GM12864 (cell line): ENCODE measurements around the gene ELP1.
"Not testable (repeated sequence)": the region's sequence is repeated elsewhere in the genome, so short reads cannot be mapped to it uniquely, and the experiment has no call there.

Experiments
- DNase-seq: peaks from one replicate; pipeline ENCODE4 v3.0.0-alpha.2; 2011; ENCODE audit warnings: low read depth
- H3K4me3 ChIP-seq: 2 replicates; pipeline ENCODE4 v1.5.1; 2011; ENCODE audit warnings: mild to moderate bottlenecking, low read depth, low read length, control low read depth
- TF ChIP-seq, protein P1 (sequence below): IDR thresholded peaks from 2 replicates; pipeline ENCODE4 v1.5.1; 2011; ENCODE audit warnings: low read depth, mild to moderate bottlenecking, moderate library complexity, low read length, control low read depth, inconsistent platforms; ENCODE audit errors: missing control alignments

Gene ELP1

DNA sequence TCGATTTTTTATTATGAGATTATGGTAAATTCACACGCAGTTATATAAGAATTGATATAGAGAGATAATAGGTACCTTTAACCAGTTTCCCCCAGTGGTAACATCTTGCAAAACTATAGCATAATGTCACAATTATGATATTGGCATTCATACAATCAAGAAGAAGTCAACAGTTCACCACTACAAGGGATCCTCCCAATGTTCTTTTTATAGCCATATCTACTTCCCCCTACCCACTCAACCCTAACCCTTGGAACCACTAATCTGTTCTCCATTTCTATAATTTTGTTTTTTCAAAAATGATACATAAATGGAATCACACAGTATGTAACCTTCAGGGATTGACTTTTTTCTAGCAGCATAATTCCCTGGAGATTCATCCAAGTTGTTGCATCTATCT lies 88.0 kb downstream of the ELP1 start:
- TF ChIP-seq, protein P1, sequence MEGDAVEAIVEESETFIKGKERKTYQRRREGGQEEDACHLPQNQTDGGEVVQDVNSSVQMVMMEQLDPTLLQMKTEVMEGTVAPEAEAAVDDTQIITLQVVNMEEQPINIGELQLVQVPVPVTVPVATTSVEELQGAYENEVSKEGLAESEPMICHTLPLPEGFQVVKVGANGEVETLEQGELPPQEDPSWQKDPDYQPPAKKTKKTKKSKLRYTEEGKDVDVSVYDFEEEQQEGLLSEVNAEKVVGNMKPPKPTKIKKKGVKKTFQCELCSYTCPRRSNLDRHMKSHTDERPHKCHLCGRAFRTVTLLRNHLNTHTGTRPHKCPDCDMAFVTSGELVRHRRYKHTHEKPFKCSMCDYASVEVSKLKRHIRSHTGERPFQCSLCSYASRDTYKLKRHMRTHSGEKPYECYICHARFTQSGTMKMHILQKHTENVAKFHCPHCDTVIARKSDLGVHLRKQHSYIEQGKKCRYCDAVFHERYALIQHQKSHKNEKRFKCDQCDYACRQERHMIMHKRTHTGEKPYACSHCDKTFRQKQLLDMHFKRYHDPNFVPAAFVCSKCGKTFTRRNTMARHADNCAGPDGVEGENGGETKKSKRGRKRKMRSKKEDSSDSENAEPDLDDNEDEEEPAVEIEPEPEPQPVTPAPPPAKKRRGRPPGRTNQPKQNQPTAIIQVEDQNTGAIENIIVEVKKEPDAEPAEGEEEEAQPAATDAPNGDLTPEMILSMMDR, result no peak
- no peak overlapping the region for H3K4me3 ChIP-seq
- no peak for DNase-seq

DNA sequence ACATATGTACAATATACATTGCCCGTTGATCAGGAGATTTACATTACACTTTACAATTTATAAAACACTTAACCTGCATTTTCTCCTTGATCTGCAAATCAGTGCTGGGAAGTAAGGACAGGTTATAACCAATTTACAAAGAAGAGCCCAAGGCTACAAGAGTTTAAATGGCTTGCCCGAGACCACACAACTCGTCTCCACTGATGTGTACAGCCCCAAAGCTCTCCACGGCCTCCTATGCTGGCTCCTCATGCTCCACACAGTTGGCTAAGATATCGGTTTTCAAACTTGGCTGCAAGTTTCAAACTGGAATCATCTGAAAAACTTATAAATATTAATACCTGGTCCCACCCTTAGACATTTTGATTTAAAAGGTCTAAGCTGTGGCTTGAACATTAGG lies 88.4 kb downstream of the ELP1 start:
- TF ChIP-seq, protein P1, result no peak

DNA sequence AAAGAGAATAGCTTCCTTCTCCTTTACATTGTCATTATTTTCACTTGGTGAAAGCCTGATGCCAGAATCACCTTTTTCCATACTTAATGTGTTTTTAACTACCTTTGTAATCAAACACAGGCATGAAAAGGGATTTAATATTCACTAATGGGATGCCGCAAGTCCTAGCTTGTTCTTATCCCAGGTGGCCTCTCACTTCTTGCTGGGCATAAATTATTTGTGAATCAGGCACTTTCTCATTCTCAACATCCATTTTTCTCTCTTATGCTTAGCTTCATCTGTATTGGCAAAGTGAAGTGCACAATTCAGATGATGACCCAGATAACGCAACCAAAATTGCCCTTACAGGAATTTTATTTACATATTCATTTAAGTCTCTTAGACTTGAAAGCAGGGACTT lies 89.1 kb downstream of the ELP1 start:
- H3K4me3 ChIP-seq, result no peak overlapping the region
- no peak for DNase-seq
- TF ChIP-seq, protein P1, result no peak

More for the DNA sequence above, 88.4 kb downstream of the ELP1 start:
- DNase-seq, result no peak
- H3K4me3 ChIP-seq, result no peak overlapping the region

DNA sequence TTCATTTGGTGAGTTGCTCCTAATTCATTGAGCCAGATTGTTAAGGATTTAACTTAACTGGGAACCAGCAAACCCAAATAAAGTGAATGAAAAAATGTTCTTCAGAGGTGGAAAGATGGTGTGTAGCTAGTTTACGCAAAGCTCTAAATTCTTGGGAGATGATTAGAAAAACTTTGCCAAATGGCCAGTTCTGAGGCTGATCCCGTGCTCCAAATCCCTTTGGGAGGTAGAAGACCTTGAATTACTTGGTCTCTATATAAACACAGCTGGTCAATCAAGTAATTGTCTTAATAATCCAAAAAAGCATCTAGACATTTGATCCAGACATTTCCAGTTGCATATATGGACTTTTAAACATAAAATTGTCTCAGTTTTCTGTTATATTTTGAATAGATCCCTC lies 89.5 kb downstream of the ELP1 start:
- no peak overlapping the region for H3K4me3 ChIP-seq
- TF ChIP-seq, protein P1, result no peak
- DNase-seq, result no peak

DNA sequence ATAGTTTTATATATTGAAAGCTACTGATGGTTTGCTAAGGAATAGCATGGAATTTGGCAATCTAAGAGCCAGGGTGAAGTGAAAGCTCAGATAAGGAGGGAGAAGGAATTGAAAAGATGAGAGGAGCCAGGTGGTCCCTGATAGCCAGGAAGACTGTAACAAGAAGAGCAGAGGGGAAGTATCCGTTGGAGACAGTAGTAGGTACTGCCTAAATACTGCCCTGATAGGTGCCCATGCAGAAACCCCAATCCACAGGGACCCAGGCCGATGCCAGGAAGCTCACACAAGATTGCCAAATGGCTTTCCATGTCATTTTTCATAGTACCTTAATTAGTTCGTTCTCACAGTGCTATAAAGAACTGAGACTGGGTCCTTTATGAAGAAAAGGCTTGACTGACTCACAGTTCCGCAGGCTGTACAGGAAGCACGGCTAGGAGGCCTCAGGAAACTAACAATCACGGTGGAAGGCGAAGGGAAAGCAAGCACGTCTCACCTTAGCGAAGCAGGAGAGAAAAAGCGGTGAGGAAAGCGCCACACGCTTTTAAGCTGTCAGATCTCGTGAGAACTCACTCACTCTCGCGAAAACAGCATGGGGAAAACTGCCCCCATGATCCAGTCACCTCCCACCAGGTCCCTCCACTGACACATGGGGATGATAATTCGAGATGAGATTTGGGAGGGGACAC lies 91.2 kb downstream of the ELP1 start:
- DNase-seq, result no peak
- TF ChIP-seq, protein P1, result no peak
- no peak overlapping the region for H3K4me3 ChIP-seq

DNA sequence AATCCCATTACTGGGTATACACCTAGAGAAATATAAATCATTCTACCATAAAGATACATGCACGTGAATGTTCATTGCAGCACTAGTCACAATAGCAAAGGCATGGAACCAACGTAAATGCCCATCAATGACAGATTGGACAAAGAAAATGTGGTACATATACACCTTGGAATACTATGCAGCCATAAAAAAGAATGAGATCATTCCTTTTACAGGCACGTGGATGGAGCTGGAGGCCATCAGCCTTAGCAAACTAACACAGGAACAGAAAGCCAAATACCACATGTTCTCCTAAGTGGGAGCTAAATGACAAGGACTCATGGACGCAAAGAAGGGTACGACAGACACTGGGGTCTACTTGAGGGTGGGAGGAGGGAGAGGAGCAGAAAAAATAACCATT lies 94.4 kb downstream of the ELP1 start:
- not testable (repeated sequence) for DNase-seq, H3K4me3 ChIP-seq

DNA sequence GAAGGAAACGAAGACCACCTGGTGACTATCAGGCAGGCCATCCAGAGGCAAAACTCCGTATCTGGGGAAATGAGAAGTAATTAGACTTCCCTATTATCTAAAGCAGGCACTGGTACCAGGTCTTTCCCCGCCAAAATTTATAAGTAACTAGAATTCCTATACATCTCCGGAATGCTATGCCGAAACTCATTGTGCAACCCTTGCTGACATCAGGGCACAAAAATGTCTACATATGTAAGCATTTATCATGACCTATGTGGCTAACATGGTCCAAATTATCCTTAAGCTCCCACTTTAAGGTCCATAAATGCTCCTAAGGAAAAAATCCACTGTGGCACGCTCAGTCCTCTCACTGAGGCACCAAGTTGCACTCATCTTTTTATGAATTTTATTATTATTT lies 95.9 kb downstream of the ELP1 start:
- DNase-seq, result no peak
- no peak overlapping the region for H3K4me3 ChIP-seq

More for the DNA sequence above, 95.9 kb downstream of the ELP1 start:
- TF ChIP-seq, protein P1, result no peak
